ENCODE data around the gene KRT27.

DNA sequence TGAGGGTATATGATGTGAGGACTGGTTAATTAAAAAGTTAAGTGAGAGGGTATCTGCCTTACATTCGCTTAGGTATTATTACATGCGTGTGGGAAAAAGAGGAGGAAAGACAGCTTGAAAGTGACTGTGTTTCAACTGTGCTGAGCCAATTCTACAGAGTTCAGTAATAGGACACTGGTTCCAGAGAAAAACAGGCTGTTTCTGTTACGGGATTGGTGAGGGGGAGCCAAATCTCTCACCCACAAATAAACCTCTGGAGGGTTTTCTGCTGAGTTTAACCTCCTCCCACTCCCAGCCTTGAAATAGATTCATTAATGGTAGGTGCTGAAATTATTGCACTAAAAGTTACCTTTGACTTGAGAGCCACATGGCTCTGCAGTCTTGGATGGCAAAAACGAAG lies 6.4 kb downstream of the KRT27 start:
- TF ChIP-seq POLR2A (IDR thresholded peaks at IDR 0.05) (no peak), EP300 (IDR thresholded peaks at IDR 0.05) (no peak)

Measured in stomach (tissue), 4 donors.